HG03280 (cell line): ENCODE results near the gene FBXL3.
A peak's percentile ranks its signal among the peaks of the same experiment; 100 is the strongest.

Source experiments
- ATAC-seq: cut with Tn5 transposase; IDR thresholded peaks from one replicate; pipeline ENCODE4 v1.9.1; 2021; ENCODE audit warnings: mild to moderate bottlenecking, moderate library complexity; ENCODE audit not compliant: unreplicated experiment

FBXL3 gene

DNA sequence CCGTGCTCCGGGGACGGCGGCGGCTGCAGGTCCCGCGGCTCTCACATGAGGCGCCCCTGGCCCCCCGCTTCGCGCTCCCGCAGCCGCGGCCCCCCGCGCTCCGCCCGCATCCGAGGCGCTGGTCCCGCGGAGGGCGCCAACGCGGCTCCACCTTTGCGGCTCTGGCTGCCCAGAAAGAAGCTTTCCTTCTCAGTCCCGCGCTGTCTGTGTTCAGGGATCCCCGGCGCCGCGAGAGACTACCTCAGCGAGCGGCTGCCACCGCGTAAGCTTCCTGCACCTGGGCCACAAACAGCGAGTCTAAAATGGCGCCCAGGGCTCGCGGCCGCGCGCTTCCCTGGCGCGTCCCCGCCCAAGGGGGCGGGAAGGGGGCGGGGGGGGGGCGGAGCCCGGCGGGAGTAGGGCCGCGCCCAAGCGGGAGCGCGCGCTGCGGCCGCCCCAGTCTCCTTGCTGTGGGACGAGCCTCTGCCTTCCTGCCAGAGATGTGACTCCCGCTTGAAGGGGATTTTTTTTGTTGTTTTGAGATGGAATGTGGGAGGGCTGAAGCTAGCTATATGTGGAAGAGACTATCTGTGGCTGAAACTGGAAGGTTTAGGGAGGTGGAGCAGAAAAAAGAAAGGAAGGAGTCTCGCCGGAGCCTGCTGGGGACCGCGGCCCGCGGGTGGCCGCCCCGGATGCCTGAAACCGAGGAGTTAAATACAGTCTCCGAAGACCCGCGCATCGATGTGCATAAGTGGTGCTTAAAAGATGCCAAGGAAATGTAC is at the start of gene FBXL3:
Gene FBXL3 (minus strand): TSS at position 299 of the 761 bp plus-strand sequence. CDS start 5,299 bp downstream, outside the sequence.
- ATAC-seq, result peak; percentile 57

GRCh38 chr13:77067519-77067918 is 40.6 kb upstream of the FBXL3 start:
- no peak for ATAC-seq

DNA sequence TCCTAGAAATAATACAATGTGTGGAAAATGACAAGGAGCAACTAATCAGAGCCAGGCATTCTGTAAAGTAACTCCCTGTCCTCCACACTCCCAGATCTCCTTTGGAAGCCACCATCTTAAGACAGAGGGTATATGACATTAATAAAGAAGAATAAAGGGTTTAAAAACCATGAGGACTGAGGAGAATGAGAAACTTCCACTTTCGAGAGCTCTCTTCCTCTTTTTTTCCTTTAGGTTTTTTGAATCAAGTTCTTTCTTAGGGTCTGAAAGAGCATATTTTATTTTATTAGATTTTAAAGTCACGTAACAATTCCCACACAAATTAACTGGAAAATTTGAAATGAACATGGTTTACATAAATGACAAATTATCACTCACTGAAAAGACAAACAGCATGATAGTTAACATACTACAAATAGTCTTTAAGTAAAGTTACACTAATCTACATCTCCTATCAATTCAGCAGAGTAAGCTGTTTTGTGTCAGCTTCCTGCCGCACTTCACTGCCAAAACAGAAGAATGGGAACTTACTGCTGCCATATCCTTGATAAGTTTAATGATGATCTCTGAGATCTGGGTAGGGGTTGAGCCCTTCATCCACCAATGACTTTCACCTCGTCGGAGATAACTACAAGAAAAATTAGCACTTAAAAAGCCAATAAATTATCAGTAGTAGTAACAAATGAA is 38.6 kb upstream of the FBXL3 start:
- ATAC-seq, result no peak

DNA sequence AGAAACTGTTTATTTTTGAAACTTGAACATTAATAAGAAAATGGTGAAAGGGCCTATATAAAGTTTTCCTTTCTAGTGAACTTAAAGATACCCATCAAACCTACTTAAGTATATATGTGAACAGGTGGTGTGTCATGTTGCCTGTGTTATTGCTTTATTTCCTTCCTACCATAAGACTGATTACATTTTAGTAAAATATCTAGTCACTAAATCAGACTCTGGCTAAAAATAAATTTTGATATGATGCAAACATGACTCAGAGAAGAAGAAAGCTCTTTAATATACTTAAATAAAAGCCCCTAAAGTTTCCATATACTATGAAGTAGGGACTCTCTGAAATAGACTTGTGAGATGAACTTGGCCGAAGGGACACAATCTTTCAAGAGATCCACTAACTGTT is 35.1 kb upstream of the FBXL3 start:
- no peak for ATAC-seq

GRCh38 chr13:77061362-77061761 is 34.4 kb upstream of the FBXL3 start:
- no peak for ATAC-seq

GRCh38 chr13:77056886-77057285 is 29.9 kb upstream of the FBXL3 start:
- ATAC-seq, result no peak

DNA sequence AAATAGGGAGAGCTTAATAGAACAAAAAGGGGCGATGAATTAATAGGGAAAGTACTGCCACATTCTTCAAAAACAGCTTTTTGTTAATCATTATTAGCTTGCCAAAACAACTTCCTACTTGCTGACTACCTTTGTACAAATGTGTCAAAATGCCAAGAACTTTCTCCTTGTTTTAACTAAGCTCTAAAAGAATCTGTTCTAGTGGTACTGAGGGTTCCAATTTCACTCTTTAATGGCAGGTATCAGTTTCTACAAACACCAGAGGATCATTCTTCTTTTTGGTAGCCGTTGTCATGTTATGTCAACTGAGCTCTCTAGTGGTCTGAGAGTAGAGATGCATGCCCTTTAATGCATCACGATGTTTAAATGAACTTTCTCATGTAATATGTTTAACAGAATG is 29.4 kb upstream of the FBXL3 start:
- no peak for ATAC-seq

DNA sequence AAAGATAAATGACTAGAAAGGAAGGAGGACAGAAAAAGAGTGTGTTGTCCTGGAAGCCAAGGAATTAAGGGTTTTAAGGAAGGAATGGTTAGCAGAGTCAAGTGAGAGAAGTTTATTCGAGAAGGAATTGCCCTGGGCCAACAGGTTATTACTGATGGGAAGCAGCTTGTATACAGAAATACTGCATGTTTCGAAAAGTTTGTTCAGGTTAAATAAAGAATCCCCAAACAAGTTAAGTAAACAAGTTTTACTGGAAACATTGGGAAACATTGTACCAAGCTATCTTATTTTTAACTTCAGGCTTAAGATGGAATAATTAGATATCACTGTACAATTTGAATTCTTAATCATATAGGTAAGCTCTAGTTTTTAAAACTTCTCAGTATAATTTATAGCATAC is 28.2 kb upstream of the FBXL3 start:
- no peak for ATAC-seq

DNA sequence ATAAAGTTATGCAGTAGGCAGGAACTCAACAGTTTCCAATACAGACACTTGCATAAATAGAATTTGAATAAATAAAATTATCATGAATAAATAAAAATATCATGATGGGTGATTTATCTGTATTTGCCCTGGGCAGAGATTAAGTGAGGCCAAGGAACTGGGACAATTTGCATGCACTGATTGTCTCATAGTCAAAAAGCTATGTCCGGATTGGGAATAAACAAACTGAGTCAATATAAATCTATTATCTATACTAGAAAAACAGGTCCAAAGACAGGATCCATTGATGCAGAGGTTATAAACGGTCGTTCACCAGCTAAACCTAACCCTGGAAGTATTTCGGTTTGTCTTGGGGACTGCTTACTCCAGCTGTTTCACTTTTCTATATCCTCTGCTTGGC is 26.2 kb upstream of the FBXL3 start:
- no peak for ATAC-seq

DNA sequence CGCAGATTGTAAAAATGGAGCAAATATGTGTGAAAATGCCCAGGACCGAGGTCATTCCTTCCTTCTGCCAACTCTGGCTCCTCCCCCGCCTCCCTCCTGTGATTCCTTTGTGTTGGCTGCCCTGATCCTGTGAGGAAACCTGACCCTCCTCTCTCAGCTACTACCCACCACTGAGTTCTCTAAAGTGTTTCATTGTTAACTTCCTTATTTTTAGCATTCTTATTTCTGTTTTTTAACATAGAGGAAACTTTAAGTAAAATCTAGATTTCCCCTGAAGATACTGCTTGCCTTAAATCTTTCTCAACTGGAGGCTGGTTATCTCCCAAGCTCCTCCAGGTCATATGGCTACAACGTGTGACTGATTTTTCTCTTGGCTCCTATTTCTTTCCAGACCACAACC is 21.7 kb upstream of the FBXL3 start:
- no peak for ATAC-seq

GRCh38 chr13:77047649-77048343 is 20.8 kb upstream of the FBXL3 start:
- ATAC-seq, result no peak

- no peak for ATAC-seq
These were observed 15.7 kb upstream of the FBXL3 start for GRCh38 chr13:77042566-77043177.

- ATAC-seq, result no peak
These were observed 13.9 kb upstream of the FBXL3 start for GRCh38 chr13:77040835-77041234.

GRCh38 chr13:77040076-77040475 is 13.1 kb upstream of the FBXL3 start:
- no peak for ATAC-seq

DNA sequence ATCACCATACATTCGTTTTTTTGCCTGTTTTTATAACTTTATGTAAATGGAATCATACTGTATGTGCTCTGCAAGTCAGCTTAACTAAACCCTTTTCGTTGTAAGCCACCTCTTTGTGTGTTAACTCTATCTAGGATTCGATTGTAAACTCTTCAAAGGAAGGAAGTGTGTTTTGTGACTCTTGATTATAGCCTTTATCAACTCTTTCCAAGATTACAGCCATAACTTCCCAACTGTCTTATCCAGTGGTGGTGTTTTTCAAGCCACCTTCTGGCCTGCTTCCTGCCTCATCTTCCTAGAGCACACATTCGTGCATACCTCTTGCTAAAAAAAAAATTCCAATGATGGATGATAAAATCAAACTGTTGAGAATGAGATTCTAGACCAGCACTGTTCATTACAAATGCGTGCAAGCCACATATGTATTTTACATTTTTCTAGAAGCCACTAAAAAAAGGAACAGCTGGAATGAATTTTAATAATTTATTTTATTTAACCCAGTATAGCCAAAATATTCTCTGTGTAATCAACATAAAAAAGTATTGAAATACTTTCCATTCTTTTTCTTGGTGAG is 12.0 kb upstream of the FBXL3 start:
- no peak for ATAC-seq

DNA sequence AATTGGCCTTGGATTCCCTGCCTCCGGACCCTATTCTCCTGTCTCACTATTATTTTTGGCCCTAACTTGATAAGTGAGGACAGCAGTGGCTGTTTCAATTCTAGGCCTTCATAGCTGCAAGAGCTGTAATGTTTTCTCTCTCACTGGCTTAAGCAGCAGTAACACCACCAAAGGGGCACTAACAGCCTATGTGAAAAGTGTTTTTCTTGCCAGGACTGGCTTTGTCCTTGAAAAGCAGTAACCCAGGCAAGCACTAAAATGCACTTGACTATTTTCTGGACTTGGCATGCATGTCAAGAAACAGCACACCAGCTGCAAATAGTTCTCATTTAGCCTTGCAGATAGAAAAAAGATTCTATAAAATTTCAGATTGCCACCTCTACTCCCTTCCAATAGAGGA is 9.3 kb upstream of the FBXL3 start:
- ATAC-seq, result no peak

- no peak for ATAC-seq
These were observed 7.9 kb upstream of the FBXL3 start for GRCh38 chr13:77034881-77035280.

GRCh38 chr13:77033717-77034302 is 6.9 kb upstream of the FBXL3 start:
- ATAC-seq, result no peak

GRCh38 chr13:77031656-77032243 is 4.8 kb upstream of the FBXL3 start:
- ATAC-seq, result no peak

GRCh38 chr13:77029436-77029835 is 2.5 kb upstream of the FBXL3 start:
- no peak for ATAC-seq
